Fibroblast of the aortic adventitia (primary cell): Measurements from ENCODE around the gene TP53INP2. TPM values are rescaled to one million over a fixed set of nuclear protein-coding genes. Genes with fewer than 3 reads are reported as not detected.
"Not testable (repeated sequence)": the region's sequence is repeated elsewhere in the genome, so short reads cannot be mapped to it uniquely, and the experiment has no call there.

Experiments used
- DNase-seq: peaks from one replicate; pipeline ENCODE4 v3.0.0-alpha.2; 2010; ENCODE audit warnings: low read depth
- H3K4me3 ChIP-seq: 2 replicates; pipeline ENCODE4 v1.5.1; 2011; ENCODE audit warnings: low read depth, mild to moderate bottlenecking, control low read depth, low read length, moderate library complexity
- total RNA-seq: library from RNA; depleted of rRNA; stranded (reverse); fragments of >200 nt; gene quantifications from 2 replicates; pipeline ENCODE4 v1.2.3, GENCODE V29; 2012; ENCODE audit warnings: low replicate concordance
- TF ChIP-seq, protein P1 (sequence below): IDR thresholded peaks from 2 replicates; pipeline ENCODE4 v1.5.1; 2011; ENCODE audit warnings: mild to moderate bottlenecking, low read length, control low read depth, inconsistent platforms; ENCODE audit not compliant: insufficient read depth

The TP53INP2 gene, protein sequence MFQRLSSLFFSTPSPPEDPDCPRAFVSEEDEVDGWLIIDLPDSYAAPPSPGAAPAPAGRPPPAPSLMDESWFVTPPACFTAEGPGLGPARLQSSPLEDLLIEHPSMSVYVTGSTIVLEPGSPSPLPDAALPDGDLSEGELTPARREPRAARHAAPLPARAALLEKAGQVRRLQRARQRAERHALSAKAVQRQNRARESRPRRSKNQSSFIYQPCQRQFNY
- total RNA-seq = 2.1 and 2.5 TPM in 2 replicates

DNA sequence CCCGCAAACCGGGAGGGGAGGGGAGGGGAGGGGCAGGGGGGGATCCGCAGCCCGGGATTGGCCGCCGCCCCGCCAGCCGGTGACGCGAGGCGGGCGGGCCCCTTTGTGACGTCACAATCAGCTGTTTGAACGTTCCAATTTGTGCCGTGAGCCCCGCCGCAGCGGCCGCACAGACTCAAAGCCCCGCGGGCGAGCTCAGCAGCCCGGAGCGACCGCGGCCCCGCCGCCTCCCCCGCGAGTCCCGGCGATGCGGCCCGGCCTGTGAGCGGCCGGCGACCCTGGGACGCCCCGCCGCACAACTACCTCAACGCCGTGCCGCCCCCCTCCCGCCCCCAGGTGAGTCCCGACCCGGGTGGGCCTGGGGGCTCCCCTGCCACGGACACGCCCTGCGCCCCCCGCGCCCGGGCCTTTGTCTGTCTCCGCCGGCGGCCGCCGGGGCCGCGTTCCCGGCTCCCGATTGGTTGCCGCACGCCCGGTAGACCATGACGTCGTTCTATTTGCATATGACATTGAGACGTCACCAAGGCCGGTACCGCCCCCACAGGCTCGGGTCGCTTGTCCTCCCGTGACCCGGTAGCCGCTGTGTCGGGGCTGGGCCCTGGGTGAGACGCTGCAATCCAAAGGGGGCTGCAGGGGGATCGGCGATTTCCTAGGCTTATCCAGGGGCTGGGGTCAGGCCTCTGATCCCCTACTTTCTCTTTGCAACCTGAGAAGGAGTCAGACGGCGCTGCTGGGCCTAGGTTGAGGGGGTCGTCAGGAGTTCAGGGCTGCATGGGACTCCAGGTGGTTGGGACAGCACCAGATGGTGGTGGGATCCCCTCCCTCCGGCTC lies at the start of gene TP53INP2:
TSS of gene TP53INP2 (plus strand) at position 168 of the 831 bp plus-strand sequence. CDS start 4,396 bp downstream, outside the sequence.
- TF ChIP-seq, protein P1, sequence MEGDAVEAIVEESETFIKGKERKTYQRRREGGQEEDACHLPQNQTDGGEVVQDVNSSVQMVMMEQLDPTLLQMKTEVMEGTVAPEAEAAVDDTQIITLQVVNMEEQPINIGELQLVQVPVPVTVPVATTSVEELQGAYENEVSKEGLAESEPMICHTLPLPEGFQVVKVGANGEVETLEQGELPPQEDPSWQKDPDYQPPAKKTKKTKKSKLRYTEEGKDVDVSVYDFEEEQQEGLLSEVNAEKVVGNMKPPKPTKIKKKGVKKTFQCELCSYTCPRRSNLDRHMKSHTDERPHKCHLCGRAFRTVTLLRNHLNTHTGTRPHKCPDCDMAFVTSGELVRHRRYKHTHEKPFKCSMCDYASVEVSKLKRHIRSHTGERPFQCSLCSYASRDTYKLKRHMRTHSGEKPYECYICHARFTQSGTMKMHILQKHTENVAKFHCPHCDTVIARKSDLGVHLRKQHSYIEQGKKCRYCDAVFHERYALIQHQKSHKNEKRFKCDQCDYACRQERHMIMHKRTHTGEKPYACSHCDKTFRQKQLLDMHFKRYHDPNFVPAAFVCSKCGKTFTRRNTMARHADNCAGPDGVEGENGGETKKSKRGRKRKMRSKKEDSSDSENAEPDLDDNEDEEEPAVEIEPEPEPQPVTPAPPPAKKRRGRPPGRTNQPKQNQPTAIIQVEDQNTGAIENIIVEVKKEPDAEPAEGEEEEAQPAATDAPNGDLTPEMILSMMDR = no peak
- DNase-seq = peak; percentile 89
- peak within 1 kb of the TSS; percentile 91 for H3K4me3 ChIP-seq

DNA sequence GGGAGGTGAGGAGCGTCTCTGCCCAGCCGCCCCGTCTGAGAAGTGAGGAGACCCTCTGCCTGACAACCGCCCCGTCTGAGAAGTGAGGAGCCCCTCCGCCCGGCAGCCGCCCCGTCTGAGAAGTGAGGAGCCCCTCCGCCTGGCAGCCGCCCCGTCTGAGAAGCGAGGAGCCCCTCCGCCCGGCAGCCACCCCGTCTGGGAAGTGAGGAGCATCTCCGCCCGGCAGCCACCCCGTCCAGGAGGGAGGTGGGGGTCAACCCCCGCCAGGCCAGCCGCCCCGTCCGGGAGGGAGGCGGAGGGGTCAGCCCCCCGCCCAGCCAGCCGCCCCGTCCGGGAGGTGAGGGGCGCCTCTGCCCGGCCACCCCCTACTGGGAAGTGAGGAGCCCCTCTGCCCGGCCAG lies 45.5 kb upstream of the TP53INP2 start:
- not testable (repeated sequence) for H3K4me3 ChIP-seq, DNase-seq

DNA sequence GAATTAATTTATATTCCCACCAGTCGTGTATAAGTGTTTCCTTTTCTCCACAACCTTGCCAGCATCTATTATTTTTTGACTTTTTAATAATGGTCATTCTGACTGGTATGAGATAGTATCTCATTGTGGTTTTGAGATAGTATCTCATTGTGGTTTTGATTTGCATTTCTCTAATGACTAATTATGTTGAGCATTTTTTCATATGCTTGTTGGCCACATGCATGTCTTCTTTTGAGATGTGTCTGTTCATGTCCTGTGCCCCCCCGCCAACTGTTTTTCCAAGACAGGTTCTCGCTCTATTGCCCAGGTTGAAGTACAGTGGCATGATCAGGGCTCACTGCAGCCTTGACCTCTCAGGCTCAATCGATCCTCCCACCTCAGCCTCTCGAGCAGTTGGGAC lies 42.3 kb upstream of the TP53INP2 start:
- not testable (repeated sequence) for DNase-seq, H3K4me3 ChIP-seq

DNA sequence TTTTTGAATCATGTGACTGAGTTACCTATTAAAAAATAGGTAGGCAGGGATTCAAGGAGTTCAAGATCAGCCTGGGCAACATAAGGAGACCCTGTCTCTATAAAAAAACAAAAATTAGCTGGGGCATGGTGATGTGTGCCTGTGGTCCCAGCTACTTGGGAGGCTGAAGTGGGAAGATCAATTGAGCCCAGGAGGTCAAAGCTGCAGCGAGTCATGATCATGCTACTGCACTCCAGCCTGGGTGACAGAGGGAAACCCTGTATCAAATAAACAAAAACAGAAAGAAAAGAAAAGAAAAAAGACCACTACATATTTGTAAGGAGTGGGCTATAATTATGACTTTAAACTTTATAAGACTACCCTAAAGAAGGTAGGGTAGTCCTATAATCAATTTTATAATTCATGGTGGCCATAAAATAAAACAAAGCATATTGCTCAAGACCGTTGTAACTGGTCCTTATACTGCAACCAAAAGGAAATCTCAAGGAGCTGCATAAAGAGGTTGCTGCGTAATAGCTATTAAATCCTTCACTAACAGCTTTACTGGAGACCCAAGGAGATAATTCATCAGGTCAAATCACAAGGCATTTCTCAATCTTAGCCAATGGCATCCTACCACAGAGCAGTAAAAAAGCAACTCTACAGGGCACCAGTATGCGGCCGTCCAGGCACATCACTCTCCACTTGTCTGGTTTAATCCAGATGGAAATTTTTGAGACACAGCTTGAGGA lies 40.8 kb upstream of the TP53INP2 start:
- no peak overlapping the region for H3K4me3 ChIP-seq
- DNase-seq = no peak
- TF ChIP-seq, protein P1 = no peak

DNA sequence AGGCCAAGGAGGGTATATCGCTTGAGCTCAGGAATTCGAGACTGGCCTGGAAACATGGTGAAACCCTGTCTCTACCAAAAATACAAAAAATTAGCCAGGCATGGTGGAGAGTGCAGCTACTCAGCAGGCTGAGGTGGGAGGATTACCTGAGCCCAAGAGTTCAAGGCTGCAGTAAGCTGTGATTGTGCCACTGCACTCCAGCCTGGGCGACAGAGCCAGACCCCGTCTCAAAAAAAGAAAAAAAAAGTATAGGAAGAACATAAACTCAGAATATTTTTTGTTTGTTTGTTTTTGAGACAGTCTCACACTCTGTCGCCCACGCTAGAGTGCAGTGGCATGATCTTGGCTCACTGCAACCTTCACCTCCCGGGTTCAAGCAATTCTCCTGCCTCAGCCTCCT lies 39.4 kb upstream of the TP53INP2 start:
- H3K4me3 ChIP-seq, DNase-seq: not testable (repeated sequence)

DNA sequence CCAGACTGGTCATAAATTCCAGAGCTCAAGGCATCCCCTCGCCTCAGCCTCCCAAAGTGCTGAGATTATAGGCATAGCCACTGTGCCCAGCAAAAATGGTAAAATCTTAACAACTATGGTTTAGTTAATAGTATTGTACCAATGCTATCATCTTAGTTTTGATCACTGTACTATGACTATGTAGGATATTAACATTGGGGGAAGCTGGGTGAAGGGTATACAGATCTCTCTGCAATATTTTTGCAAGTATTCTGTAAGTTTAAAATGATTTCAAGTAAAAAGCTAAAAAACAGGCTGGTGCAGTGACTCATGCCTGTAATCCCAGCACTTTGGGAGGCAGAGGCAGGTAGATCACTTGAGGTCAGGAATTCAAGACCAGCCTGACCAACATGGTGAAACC lies 35.0 kb upstream of the TP53INP2 start:
- TF ChIP-seq, protein P1 = no peak
- no peak overlapping the region for H3K4me3 ChIP-seq
- DNase-seq = no peak

DNA sequence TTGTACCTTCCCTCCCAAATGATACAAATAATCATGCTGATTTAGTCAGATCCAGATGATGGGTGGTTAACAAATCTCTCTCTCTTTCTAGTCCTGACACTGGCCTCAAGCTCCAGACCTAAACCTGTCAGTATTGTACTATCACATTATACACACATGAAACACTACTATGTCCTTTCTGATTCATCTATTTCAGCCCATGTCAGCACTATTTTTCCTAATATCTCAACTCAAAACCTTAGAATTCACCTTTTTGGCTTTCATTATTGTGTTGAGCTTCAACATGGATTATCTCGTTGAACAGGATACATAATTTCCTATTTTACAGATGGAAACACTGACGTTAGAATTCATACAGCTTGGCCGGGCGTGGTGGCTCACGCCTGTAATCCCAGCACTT lies 30.7 kb upstream of the TP53INP2 start:
- TF ChIP-seq, protein P1 = no peak
- no peak for DNase-seq
- H3K4me3 ChIP-seq = no peak overlapping the region

DNA sequence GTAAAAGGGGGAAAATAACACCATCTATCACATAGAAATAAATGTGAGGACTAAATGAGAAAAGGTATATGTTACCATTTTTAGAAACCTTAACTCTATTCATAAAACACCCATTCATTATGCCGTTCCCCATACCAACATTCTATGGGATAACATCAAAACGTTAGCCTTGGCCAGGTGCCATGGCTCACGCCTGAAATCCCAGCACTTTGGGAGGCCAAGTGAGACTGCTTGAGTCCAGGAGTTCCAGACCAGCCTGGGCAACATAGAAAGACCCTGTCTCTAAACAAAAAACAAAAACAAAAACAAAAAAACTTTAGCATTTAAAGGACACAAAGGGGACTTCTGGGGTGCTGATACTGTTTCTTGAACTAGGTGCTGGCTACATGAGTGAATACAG lies 28.6 kb upstream of the TP53INP2 start:
- H3K4me3 ChIP-seq = no peak overlapping the region
- DNase-seq = no peak
- TF ChIP-seq, protein P1 = no peak
